Fibroblast of skin of left biceps (primary cell): ENCODE data around the gene LEUTX.
"Not testable (repeated sequence)": the region's sequence is repeated elsewhere in the genome, so short reads cannot be mapped to it uniquely, and the experiment has no call there.

Experiments
- DNase-seq, 2 experiments: peaks; one replicate each; pipeline ENCODE4 v3.0.0-alpha.2; 2013; ENCODE audit warnings: low read depth in 2 of 2

LEUTX gene

GRCh38 chr19:39778763-39779162, at the start of gene LEUTX:
Gene LEUTX, plus strand, starts transcription at chr19:39778854. Its CDS starts 67 bp downstream, at chr19:39778921.
- no peak for DNase-seq

GRCh38 chr19:39729594-39729993, 49.1 kb upstream of the LEUTX start:
- DNase-seq, result no peak

- no peak for DNase-seq
Measured at GRCh38 chr19:39731685-39732084, 47.0 kb upstream of the LEUTX start.

GRCh38 chr19:39733841-39734240, 44.8 kb upstream of the LEUTX start:
- no peak for DNase-seq

GRCh38 chr19:39735688-39736087, 43.0 kb upstream of the LEUTX start:
- DNase-seq, result no peak

- DNase-seq, result no peak
Measured at GRCh38 chr19:39736088-39736487, 42.6 kb upstream of the LEUTX start.

GRCh38 chr19:39737351-39737750, 41.3 kb upstream of the LEUTX start:
- no peak for DNase-seq

- no peak for DNase-seq
Measured at GRCh38 chr19:39737891-39738290, 40.8 kb upstream of the LEUTX start, which contains the start of gene CLC. Gene CLC, minus strand, starts transcription at chr19:39738029. Its CDS starts 77 bp downstream, at chr19:39737952.

GRCh38 chr19:39738814-39739213, 39.8 kb upstream of the LEUTX start:
- no peak for DNase-seq

GRCh38 chr19:39740395-39740794, 38.3 kb upstream of the LEUTX start:
- DNase-seq, result no peak

- DNase-seq, result no peak
Measured at GRCh38 chr19:39745643-39746042, 33.0 kb upstream of the LEUTX start.

- DNase-seq, result no peak
Measured at GRCh38 chr19:39746836-39747529, 31.7 kb upstream of the LEUTX start.

- no peak for DNase-seq
Measured at GRCh38 chr19:39749981-39750380, 28.7 kb upstream of the LEUTX start.

- DNase-seq, result no peak
Measured at GRCh38 chr19:39752390-39752789, 26.3 kb upstream of the LEUTX start.

- no peak for DNase-seq
Measured at GRCh38 chr19:39752795-39753194, 25.9 kb upstream of the LEUTX start.

- no peak for DNase-seq
Measured at GRCh38 chr19:39754544-39754943, 24.1 kb upstream of the LEUTX start.

- DNase-seq, result no peak
Measured at GRCh38 chr19:39754971-39755370, 23.7 kb upstream of the LEUTX start.

- DNase-seq, result no peak
Measured at GRCh38 chr19:39759457-39760184, 19.0 kb upstream of the LEUTX start.

GRCh38 chr19:39761851-39762250, 16.8 kb upstream of the LEUTX start:
- DNase-seq, result not testable (repeated sequence)

GRCh38 chr19:39765091-39766076, 13.3 kb upstream of the LEUTX start:
- DNase-seq, result peak in 1 of 2 experiments; percentile 9

- no peak for DNase-seq
Measured at GRCh38 chr19:39768334-39768733, 10.3 kb upstream of the LEUTX start.

GRCh38 chr19:39768786-39769185, 9.9 kb upstream of the LEUTX start:
- DNase-seq, result no peak
